Endothelial cell of umbilical vein (primary cell): ENCODE results near the gene C3orf20. TPM values are rescaled to one million over a fixed set of nuclear protein-coding genes. Genes with fewer than 3 reads are reported as not detected.

Experiments used
- BruUV-seq: library from RNA; stranded (reverse); fragments of 400-500 nt; replicated peaks from 2 replicates; lab custom pipeline; 2021; lab: Mats Ljungman, UMichigan
- CTCF ChIA-PET: fragments of 300-600, 350-600 bp; sonication (Branson Sonifier 250); formaldehyde crosslinking; loops from one replicate; lab custom pipeline; 2021; ENCODE audit warnings: antibody characterized with exemption, inconsistent platforms; lab: Charles Lee
- POLR2A ChIA-PET: fragments of 300-600, 350-600 bp; sonication (Branson Sonifier 250); formaldehyde crosslinking; loops from one replicate; lab custom pipeline; 2021; ENCODE audit warnings: antibody characterized with exemption, inconsistent platforms; lab: Charles Lee
- DNase-seq: peaks from one replicate; pipeline ENCODE4 v3.0.0-alpha.2; 2011; ENCODE audit warnings: low read depth, low spot score
- FAIRE-seq: peaks from 2 replicates; lab custom pipeline; 2011; peaks lifted over from hg19 to GRCh38; lab: Jason Lieb, UNC
- H2AFZ ChIP-seq: 2 replicates; pipeline ENCODE4 v1.6.0; 2012; ENCODE audit warnings: low read depth, low read length, control low read depth, inconsistent platforms
- H3K27ac ChIP-seq: 2 replicates; pipeline ENCODE4 v1.5.1; 2011; ENCODE audit warnings: low read depth, mild to moderate bottlenecking, control low read depth, low read length, moderate library complexity; ENCODE audit not compliant: insufficient read depth
- H3K27me3 ChIP-seq, 2 experiments: 2 replicates each; pipeline versions ENCODE4 v1.6.0 to v1.6.1; 2011; ENCODE audit warnings: low read length in 2 of 2, mixed read lengths in 1 of 2; ENCODE audit not compliant: control insufficient read depth in 2 of 2, insufficient read depth in 2 of 2
- H3K36me3 ChIP-seq, 2 experiments: 2 replicates in 1 of 2; 3 replicates in 1 of 2; pipeline ENCODE4 v1.5.1; 2011; ENCODE audit warnings: low read length in 2 of 2, mild to moderate bottlenecking in 1 of 2, moderate library complexity in 1 of 2; ENCODE audit not compliant: control insufficient read depth in 2 of 2, insufficient read depth in 2 of 2; ENCODE audit errors: extremely low read depth in 1 of 2
- H3K4me1 ChIP-seq: 3 replicates; pipeline ENCODE4 v1.5.1; 2011; ENCODE audit warnings: mild to moderate bottlenecking, low read length; ENCODE audit not compliant: control insufficient read depth, insufficient read depth; ENCODE audit errors: extremely low read depth
- H3K4me2 ChIP-seq: 2 replicates; pipeline ENCODE4 v1.6.1; 2011; ENCODE audit warnings: low read length, control low read depth, mixed read lengths; ENCODE audit not compliant: insufficient read depth
- H3K4me3 ChIP-seq, 3 experiments: fragments of 200-600 bp in 1 of 3; sonication (generic), shearing (Covaris generic) in 1 of 3; replicated peaks in 1 of 3; 2 replicates each; pipeline ENCODE4 v1.5.1; 2011 to 2016; ENCODE audit warnings: control low read depth in 3 of 3, low read length in 3 of 3, mild to moderate bottlenecking in 2 of 3, inconsistent platforms in 1 of 3, low read depth in 1 of 3, moderate library complexity in 1 of 3; ENCODE audit not compliant: insufficient read depth in 1 of 3
- H3K79me2 ChIP-seq: 2 replicates; pipeline ENCODE4 v1.6.0; 2012; ENCODE audit warnings: low read length, inconsistent platforms; ENCODE audit not compliant: control insufficient read depth, insufficient read depth
- H3K9ac ChIP-seq: replicated peaks from 2 replicates; pipeline ENCODE3; 2011; ENCODE audit warnings: low read length, control low read depth; ENCODE audit not compliant: insufficient read depth; ENCODE audit errors: extremely low read depth
- H3K9me1 ChIP-seq: replicated peaks from 3 replicates; pipeline ENCODE4 v1.6.0; 2011; ENCODE audit warnings: mild to moderate bottlenecking, low read length; ENCODE audit not compliant: control insufficient read depth, insufficient read depth; ENCODE audit errors: extremely low read depth
- H3K9me3 ChIP-seq: replicated peaks from 2 replicates; pipeline ENCODE4 v1.5.1; 2012; ENCODE audit warnings: low read length, inconsistent platforms; ENCODE audit not compliant: control insufficient read depth, insufficient read depth
- H4K20me1 ChIP-seq: replicated peaks from 2 replicates; pipeline ENCODE3; 2011; ENCODE audit warnings: mild to moderate bottlenecking, low read length; ENCODE audit not compliant: control insufficient read depth, insufficient read depth; ENCODE audit errors: extremely low read depth
- CTCF ChIP-seq, 2 donors: IDR thresholded peaks; 1 replicate in 1 of 2; 2 replicates in 1 of 2; pipeline ENCODE4 v1.5.1; 2011; ENCODE audit warnings: low read length in 2 of 2, mild to moderate bottlenecking in 2 of 2, moderate library complexity in 2 of 2, control low read depth in 1 of 2, inconsistent platforms in 1 of 2, low read depth in 1 of 2; ENCODE audit not compliant: insufficient read depth in 1 of 2; ENCODE audit errors: extremely low read depth in 1 of 2
- EZH2 ChIP-seq: IDR thresholded peaks from 2 replicates; pipeline ENCODE4 v1.6.1; 2012; ENCODE audit warnings: borderline replicate concordance, low read depth, mild to moderate bottlenecking, moderate library complexity, low read length, inconsistent platforms; ENCODE audit not compliant: severe bottlenecking
- FOS ChIP-seq: IDR thresholded peaks from 2 replicates; pipeline ENCODE4 v1.6.1; 2011; ENCODE audit warnings: mild to moderate bottlenecking, low read length, moderate library complexity, borderline replicate concordance; ENCODE audit not compliant: insufficient read depth
- GATA2 ChIP-seq: IDR thresholded peaks from 2 replicates; pipeline ENCODE4 v1.7.0; 2011; ENCODE audit warnings: low read depth, mild to moderate bottlenecking, moderate library complexity, mixed read lengths, low read length; ENCODE audit not compliant: insufficient read length, insufficient read depth
- JUN ChIP-seq: IDR thresholded peaks from 2 replicates; pipeline ENCODE4 v1.6.1; 2011; ENCODE audit warnings: borderline replicate concordance, low read depth; ENCODE audit not compliant: insufficient read length, insufficient read depth
- MAX ChIP-seq: IDR thresholded peaks from 2 replicates; pipeline ENCODE4 v1.6.1; 2011; ENCODE audit not compliant: insufficient read depth, insufficient read length
- MYC ChIP-seq: IDR thresholded peaks from one replicate; pipeline ENCODE4 v1.6.1; 2011; ENCODE audit warnings: mild to moderate bottlenecking, low read depth, low read length
- POLR2A ChIP-seq: IDR thresholded peaks from 2 replicates; pipeline ENCODE4 v1.6.1; 2012; ENCODE audit warnings: low read depth, mild to moderate bottlenecking, control low read depth, low read length
- POLR2AphosphoS5 ChIP-seq: IDR thresholded peaks from 2 replicates; pipeline ENCODE4 v1.6.1; 2012; ENCODE audit warnings: low read depth, mild to moderate bottlenecking, control low read depth, low read length, moderate library complexity; ENCODE audit not compliant: insufficient read depth
- dilution Hi-C: fragments of 300-500 bp; cut with MboI; formaldehyde crosslinking; loops from one replicate; pipeline ENCODE4 v1.15.0; 2019; ENCODE audit warnings: low sequenced_read_pairs; ENCODE audit not compliant: extremely low pct_ligation_motif_present
- intact Hi-C: fragments of 100-400 bp; cut with micrococcal nuclease; formaldehyde crosslinking; loops from one replicate; pipeline ENCODE4 v1.10.0; 2022
- polyA plus RNA-seq, 4 experiments: library from polyadenylated mRNA; depleted of rRNA in 3 of 4; stranded (reverse) in 3 of 4; unstranded in 1 of 4; fragments of >200 nt; gene quantifications; 2 replicates each; pipeline versions ENCODE4 v1.2.1 to v1.2.3, GENCODE V29; 2011 to 2012; ENCODE audit warnings: missing spikeins in 1 of 4
- total RNA-seq: library from RNA; stranded (reverse); gene quantifications from 2 replicates; pipeline ENCODE4 v1.2.3, GENCODE V29; 2021

Gene C3orf20
- total and polyA plus RNA-seq, 2 donors (not counting 3 experiments of a cell fraction or from before 2014, with no cell fraction given) = not detected

- intact Hi-C loops = no loop called here
- TF ChIP-seq EZH2 (no peak), CTCF (IDR thresholded peaks at IDR 0.05; ENCODE audit: extremely low read depth in 1 of 2, insufficient read depth in 1 of 2, low read depth in 1 of 2, low read length in 2 of 2) (no peak), MYC (no peak), MAX (no peak), POLR2A (no peak), POLR2AphosphoS5 (no peak), GATA2 (no peak), FOS (no peak), JUN (no peak)
- H3K27ac ChIP-seq = no peak overlapping the region
- H3K4me2 ChIP-seq = no peak overlapping the region
- no peak overlapping the region for H3K4me3 ChIP-seq
- no peaks in the 10 kb centered on the region for H3K79me2 ChIP-seq
- BruUV-seq = no TSS peak
- no peaks in the 10 kb centered on the region for H3K27me3 ChIP-seq
- no peak for DNase-seq
- POLR2A ChIA-PET = no interaction called here
- no peaks in the 10 kb centered on the region for H4K20me1 ChIP-seq
- H3K9me3 ChIP-seq = no peaks in the 10 kb centered on the region
- H3K9me1 ChIP-seq = no peaks in the 10 kb centered on the region
- dilution Hi-C loops = no loop called here
- H3K36me3 ChIP-seq = no peaks in the 10 kb centered on the region
- H2AFZ ChIP-seq = no peak overlapping the region
- H3K4me1 ChIP-seq = no peaks in the 10 kb centered on the region
- CTCF ChIA-PET = interaction anchor here (1.5 kb wide), 1 partner anchor 22 kb away, joined by 4 read pairs; no protein-coding TSS in a partner anchor
- no peak for FAIRE-seq
- H3K9ac ChIP-seq = no peak overlapping the region
Measured at GRCh38 chr3:14768182-14768790, 93.3 kb downstream of the C3orf20 start.
